ENCODE data around the gene LPP. TPM values are rescaled to one million over a fixed set of nuclear protein-coding genes. Genes with fewer than 3 reads are reported as not detected.

Gene LPP
- total RNA-seq, 6 donors from 2014 or later = 86.0 to 196 (median 160) TPM

DNA sequence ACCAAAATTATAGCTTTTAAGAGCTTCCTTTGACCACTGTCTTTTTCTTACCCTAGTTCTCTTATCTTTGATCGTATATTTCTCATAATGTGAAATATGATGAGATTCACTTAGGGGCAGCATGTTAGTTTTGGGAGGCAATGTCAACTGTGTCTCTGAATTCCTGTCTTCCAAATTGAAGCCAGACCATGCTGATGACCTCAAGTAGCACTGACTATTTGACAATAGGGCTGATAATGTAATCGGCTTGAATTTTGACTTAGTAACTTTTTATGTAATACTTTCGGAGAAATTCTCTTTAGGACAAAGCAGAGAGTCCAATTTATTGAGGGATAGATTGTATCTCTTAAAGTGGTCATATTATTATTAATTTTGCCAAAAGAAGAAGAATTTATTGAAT is 722.4 kb downstream of the LPP start:
- TF ChIP-seq, protein P1, sequence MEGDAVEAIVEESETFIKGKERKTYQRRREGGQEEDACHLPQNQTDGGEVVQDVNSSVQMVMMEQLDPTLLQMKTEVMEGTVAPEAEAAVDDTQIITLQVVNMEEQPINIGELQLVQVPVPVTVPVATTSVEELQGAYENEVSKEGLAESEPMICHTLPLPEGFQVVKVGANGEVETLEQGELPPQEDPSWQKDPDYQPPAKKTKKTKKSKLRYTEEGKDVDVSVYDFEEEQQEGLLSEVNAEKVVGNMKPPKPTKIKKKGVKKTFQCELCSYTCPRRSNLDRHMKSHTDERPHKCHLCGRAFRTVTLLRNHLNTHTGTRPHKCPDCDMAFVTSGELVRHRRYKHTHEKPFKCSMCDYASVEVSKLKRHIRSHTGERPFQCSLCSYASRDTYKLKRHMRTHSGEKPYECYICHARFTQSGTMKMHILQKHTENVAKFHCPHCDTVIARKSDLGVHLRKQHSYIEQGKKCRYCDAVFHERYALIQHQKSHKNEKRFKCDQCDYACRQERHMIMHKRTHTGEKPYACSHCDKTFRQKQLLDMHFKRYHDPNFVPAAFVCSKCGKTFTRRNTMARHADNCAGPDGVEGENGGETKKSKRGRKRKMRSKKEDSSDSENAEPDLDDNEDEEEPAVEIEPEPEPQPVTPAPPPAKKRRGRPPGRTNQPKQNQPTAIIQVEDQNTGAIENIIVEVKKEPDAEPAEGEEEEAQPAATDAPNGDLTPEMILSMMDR (IDR thresholded peaks at IDR 0.05) = no peak
- no peak for TF ChIP-seq POLR2AphosphoS5 (IDR thresholded peaks at IDR 0.05)
- no peak for TF ChIP-seq EP300 (IDR thresholded peaks at IDR 0.05)
- no peak for TF ChIP-seq POLR2A (IDR thresholded peaks at IDR 0.05)
- DNase-seq = no peak
- Histone ChIP-seq H3K9me3 (no peaks in the 10 kb centered on the region), H3K27ac (no peak overlapping the region), H3K4me1 (no peaks in the 10 kb centered on the region), H3K36me3 (peaks cover 2 to 41% (median 17%) of the 10 kb centered on the region in 4 donors), H3K4me3 (no peak overlapping the region), H3K27me3 (no peaks in the 10 kb centered on the region)
- no peak for ATAC-seq (ENCODE audit: low FRiP score in 2 of 2)
- 85 to 92% methylated on average over 3 of the region's 3 CpGs for WGBS, 2 donors

DNA sequence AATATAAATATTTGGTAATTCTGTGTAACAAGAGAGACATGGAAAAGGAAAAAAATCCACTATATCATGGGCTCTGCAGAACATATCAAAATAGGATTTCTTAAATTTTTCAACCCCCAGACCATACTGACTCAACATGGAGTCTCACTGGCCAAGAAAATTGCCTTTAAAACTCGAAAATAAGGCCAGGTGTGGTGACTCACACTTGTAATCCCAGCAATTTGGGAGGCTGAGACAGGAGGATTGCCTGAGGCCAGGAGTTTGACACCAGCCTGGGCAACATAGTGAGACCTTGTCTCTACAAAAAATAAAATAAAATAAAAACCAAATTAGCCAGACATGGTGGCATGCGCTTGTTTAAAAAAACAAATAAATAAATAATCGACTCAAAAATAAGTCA is 723.4 kb downstream of the LPP start:
- H3K27me3 ChIP-seq = no peaks in the 10 kb centered on the region
- H3K4me1 ChIP-seq = peaks cover 0 to 3% (median 1%) of the 10 kb centered on the region in 4 donors
- H3K4me3 ChIP-seq = no peak overlapping the region
- H3K27ac ChIP-seq = no peak overlapping the region
- ATAC-seq (ENCODE audit: low FRiP score in 2 of 2) (no peak), DNase-seq (no peak)
- H3K36me3 ChIP-seq = peaks cover 2 to 41% (median 17%) of the 10 kb centered on the region in 4 donors
- WGBS, 2 donors = 85 to 92% methylated on average over 3 of the region's 3 CpGs
- TF ChIP-seq POLR2A (IDR thresholded peaks at IDR 0.05) (no peak), POLR2AphosphoS5 (IDR thresholded peaks at IDR 0.05) (no peak), EP300 (IDR thresholded peaks at IDR 0.05) (no peak)
- TF ChIP-seq, protein P1 (IDR thresholded peaks at IDR 0.05) = no peak
- H3K9me3 ChIP-seq = no peaks in the 10 kb centered on the region

DNA sequence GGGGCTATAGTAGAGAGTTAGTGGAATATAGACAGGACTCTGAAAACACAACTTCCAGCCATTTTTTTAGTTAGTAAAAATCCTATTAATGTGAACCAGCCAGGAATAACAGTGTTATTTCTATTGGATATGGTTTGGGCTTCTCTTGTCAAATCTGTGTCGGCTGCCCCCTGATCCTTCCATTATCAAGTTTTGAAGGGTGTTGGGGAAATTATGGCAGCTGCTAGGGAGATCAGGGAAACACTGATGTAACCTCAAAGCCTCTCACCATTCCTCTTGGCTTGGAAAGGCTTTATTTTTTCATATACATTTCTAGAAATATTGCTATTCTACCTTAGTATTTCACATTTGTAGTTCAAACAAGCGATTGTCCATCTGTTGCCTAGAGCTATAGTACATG is 724.1 kb downstream of the LPP start:
- TF ChIP-seq EP300 (IDR thresholded peaks at IDR 0.05) (no peak), POLR2A (IDR thresholded peaks at IDR 0.05) (no peak), POLR2AphosphoS5 (IDR thresholded peaks at IDR 0.05) (no peak)
- TF ChIP-seq, protein P1 (IDR thresholded peaks at IDR 0.05) = no peak
- DNase-seq = no peak
- no peaks in the 10 kb centered on the region for H3K27me3 ChIP-seq
- H3K9me3 ChIP-seq = no peaks in the 10 kb centered on the region
- 92 to 93% methylated on average over 2 of the region's 2 CpGs for WGBS, 2 donors
- ATAC-seq (ENCODE audit: low FRiP score in 2 of 2) = no peak
- H3K4me3 ChIP-seq = no peak overlapping the region
- peaks cover 2 to 36% (median 15%) of the 10 kb centered on the region in 4 donors for H3K36me3 ChIP-seq
- H3K27ac ChIP-seq = no peak overlapping the region
- H3K4me1 ChIP-seq = peaks cover 0 to 4% (median 2%) of the 10 kb centered on the region in 4 donors

DNA sequence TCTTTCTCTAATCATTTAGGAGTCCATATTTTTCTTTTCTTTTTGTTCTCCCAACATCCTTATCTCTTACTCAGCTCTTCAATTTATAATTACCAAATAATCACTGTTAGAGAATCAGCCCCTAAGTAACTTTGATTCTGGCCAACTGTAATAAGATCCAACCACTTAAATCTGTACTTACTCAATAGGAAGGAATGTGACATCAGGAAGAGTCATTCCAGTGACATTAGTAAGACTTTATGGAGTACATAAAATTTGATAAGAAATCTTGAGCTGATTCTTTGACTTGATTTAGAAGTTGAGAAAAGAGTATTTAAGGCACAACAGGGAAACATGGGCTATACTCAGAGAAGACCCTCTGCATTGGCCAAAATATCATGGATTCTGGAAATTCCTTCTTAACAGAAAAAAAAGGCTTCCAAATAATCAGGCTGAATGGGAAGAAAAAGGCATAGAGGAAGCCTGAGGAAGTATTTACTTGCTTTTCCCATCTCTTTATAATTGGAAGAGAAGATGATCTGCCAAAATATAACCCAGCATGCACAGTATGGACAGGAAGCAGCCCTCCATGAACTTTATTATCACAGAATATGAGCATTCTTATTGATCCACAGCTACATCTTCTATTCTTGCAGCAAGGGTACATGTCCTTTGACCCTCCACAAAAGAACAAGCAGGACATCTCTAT is 728.1 kb downstream of the LPP start:
- no peaks in the 10 kb centered on the region for H3K9me3 ChIP-seq
- H3K4me3 ChIP-seq = no peak overlapping the region
- H3K36me3 ChIP-seq = peaks cover 0 to 3% (median 0%) of the 10 kb centered on the region in 4 donors
- peaks cover 0 to 4% (median 2%) of the 10 kb centered on the region in 4 donors for H3K4me1 ChIP-seq
- DNase-seq (no peak), ATAC-seq (ENCODE audit: low FRiP score in 2 of 2) (peak in 1 of 2 donors; percentile 76)
- no peaks in the 10 kb centered on the region for H3K27me3 ChIP-seq
- TF ChIP-seq EP300 (IDR thresholded peaks at IDR 0.05) (no peak), POLR2A (IDR thresholded peaks at IDR 0.05) (no peak), POLR2AphosphoS5 (IDR thresholded peaks at IDR 0.05) (peak in 1 of 2 donors; percentile 16)
- TF ChIP-seq, protein P1 (IDR thresholded peaks at IDR 0.05) = no peak
- H3K27ac ChIP-seq = peak overlapping the region in 2 of 4 donors; percentile 10 to 28
